HG03045 (cell line): ENCODE data around the gene RNF13.
"Not testable (repeated sequence)": the region's sequence is repeated elsewhere in the genome, so short reads cannot be mapped to it uniquely, and the experiment has no call there.

Source experiments
- ATAC-seq: cut with Tn5 transposase; IDR thresholded peaks from one replicate; pipeline ENCODE4 v1.9.1; 2021; ENCODE audit warnings: mild to moderate bottlenecking, moderate library complexity; ENCODE audit not compliant: unreplicated experiment

Gene RNF13

DNA sequence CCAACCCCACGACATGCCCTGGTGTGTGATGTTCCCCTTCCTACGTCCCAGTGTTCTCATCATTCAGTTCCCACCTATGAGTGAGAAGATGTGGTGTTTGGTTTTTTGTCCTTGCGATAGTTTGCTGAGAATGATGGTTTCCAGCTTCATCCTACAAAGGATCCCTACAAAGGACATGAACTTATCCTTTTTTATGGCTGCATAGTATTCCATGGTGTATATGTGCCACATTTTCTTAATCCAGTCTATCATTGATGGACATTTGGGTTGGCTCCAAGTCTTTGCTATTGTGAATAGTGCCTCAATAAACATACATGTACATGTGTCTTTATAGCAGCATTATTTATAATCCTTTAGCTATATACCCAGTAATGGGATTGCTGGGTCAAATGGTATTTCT is 131.0 kb downstream of the RNF13 start:
- ATAC-seq = not testable (repeated sequence)

- ATAC-seq = no peak
These were observed 134.2 kb downstream of the RNF13 start for GRCh38 chr3:149947231-149947630.

DNA sequence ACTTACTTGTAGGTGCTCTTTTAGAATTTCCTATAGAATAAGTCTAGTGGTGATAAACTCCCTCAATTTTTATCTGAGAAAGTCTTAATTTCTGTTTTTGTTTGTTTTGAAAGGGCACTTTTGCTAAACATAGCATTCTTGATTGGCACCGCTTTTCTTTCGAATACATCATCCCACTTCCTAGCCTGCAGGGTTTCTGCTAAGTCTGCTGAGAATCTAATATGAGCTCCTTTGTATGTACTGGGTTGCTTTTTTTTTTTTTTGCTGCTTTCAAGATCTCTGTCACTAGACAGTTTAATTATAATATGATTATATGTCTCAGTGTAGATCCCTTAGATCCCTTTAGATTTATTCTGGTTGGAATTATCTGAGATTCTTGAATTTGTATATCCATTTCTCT is 136.2 kb downstream of the RNF13 start:
- ATAC-seq = no peak

DNA sequence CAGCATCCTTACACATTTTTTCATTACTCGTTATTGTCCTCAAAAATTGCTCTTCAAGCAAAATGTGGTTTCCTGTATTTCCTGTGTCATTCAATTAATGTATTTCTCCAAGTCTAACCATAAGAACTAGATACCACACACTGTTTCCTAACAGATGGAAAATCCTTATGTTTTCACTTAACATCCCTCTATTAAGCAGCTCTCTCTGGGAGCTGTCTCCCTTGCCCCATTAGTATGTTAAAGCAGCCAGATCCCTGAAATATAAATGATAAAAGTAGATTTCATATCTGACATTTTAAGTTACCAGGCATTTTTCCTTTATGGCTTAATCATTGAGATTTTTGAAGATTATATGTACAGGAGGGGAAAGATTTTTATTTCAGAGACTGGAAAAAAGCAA is 141.8 kb downstream of the RNF13 start:
- ATAC-seq = no peak

DNA sequence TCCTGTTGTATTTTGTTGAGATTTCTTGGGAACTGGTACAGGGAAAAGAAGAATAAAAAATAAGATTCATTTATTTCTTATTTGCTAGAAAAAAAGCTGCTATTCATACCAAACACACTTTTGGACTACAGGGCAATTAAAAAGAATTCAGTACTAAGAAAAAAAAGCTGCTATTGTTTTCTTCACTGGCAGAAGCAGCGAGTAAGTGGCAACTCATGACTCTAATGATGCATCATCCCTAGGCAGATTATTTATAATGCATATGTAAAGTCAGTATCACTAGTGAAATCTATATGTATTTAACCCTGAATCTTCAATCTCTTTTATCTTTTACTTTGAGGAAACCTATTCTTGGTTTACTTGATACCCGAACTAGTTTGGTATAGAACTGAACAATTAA is 142.4 kb downstream of the RNF13 start:
- ATAC-seq = no peak

DNA sequence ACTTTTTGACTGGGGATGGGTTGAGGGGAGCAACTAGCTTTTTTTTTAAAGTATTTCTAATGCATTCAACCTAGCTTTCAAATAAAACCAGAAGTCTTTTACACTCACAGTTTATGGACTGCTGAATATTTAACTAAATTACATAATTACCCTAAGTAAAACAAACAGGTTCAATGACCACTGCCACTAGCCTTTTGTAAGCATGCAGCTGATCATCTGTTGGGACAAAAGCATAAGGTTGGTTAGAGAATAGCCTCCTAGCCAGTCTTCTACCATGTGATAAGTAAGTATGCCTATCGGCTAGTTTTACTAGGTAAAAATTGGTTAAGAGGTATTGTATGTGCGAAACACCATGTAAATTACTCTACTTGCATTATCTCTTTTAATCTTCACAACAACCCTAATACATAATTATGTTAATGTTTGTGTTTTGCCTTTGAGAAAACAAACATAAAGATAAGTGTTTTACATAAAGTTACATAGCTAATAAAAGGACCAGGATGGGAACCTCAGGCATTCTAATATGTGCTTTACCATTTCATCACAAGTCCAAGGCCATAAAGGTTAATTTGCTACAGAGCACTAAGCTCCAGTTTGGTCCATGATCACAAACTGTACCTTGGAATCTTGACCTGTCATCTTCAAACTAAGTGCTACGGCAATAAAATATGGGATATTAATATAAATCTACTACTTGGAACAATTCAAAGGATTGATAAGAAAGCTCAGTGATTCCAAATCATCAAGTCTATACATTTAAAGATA is 144.5 kb downstream of the RNF13 start:
- no peak for ATAC-seq

DNA sequence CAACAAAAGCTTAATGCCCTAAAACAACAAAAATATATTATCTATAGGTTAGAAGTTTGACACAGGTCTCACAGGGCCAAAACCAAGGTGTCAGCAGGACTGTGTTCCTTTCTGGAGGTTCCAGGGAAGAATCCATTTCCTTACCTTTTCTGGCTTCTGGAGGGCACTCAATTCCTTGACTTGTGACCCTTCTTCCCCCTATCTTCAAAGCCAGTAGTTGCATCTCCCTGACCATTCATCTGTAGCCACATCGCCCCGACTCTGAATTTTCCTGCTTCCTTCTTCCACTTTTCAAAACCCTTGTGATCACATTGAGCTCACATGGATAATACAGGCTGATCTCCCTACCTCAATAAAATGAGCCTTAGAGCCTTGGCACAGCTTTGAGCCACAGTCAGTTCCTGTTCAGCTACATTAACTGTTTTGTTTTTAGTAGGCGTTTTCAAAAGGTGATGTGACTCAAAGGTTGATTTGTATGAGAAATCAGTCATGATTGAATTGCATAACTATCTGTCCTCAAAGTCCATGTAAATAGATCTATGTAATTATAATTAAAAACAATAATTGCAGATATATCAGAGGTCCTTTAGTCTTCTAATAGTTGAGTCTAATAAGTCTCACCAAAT is 145.3 kb downstream of the RNF13 start:
- no peak for ATAC-seq

- no peak for ATAC-seq
These were observed 146.4 kb downstream of the RNF13 start for GRCh38 chr3:149959443-149959842.

DNA sequence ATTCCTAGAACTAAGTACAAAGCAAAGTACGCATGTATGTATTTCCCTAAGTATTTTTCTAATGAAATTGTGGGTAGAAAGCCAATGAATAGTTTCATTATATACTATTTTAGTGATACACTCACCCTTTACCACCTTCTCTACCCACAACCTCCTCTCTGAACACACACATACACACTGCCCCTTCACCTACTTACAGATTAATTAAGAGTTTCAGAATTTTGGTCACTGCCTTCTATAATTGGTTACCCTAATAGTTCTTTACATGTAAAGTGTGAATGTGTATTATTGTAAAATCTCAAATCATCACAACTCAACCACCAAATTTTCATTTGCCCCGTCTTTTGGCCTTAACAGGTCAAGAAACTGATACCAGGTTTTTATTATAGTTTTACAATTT is 150.5 kb downstream of the RNF13 start:
- no peak for ATAC-seq

DNA sequence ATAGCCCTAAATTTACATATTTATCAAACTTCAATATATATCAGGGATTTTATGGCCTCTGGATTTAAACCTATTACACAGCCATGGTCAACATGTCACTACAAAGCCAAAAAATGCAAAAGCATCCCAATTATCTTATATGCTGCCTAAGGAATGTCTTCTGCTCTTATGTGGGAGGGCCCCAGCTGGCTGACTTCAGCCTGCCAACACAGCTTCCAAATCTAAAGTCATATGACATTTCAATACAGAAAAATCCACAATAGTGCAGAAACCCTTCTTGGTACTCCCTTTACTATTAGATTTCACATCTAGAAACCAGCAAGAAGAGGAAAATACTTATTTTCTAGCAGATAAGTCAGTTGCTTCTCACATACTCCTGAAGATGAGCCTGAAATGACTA is 151.3 kb downstream of the RNF13 start:
- no peak for ATAC-seq

- ATAC-seq = no peak
These were observed 152.3 kb downstream of the RNF13 start for GRCh38 chr3:149965278-149965677.

GRCh38 chr3:149967086-149967685 is 154.2 kb downstream of the RNF13 start:
- no peak for ATAC-seq

- ATAC-seq = no peak
These were observed 155.2 kb downstream of the RNF13 start for GRCh38 chr3:149968216-149968615.

GRCh38 chr3:149969110-149969939 is 156.3 kb downstream of the RNF13 start:
- no peak for ATAC-seq

DNA sequence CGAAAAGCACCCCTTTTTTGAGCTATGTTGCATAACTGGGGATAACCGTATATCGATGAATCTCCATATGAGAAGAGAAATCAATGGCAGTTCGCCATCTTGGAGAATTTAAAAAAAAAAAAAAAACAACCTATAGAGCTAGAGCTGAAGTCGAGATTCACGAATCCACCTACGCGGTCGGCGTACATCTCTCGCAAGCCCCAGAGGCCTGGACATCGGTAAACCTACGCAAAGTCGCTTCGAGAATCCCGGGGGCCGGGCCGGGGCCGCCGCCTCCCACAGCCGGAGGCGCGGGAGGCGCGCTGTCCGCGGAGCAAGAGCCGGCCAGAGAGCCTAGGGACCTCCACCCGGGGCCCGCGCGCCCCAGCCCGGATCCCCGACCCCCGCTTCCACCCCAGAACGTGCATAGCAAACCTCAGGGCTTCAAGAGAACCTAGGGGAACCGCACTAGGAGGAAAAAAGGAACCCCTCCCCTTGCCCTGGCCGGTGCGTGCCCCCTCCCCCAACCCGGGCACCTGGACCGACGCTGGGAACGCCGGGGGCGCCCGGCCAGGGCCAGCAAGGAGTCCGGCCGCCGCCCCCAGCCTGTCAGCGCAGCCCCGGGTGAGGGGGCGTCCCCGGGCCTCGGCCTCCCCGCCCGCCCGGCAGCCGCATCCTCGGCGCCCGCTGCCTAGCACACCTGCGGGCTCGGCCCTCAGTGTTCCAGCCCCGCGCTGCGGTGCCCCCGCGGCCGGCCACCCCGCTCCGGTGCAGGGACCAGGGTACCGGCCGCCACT is 157.1 kb downstream of the RNF13 start:
- ATAC-seq = peak; percentile 74

DNA sequence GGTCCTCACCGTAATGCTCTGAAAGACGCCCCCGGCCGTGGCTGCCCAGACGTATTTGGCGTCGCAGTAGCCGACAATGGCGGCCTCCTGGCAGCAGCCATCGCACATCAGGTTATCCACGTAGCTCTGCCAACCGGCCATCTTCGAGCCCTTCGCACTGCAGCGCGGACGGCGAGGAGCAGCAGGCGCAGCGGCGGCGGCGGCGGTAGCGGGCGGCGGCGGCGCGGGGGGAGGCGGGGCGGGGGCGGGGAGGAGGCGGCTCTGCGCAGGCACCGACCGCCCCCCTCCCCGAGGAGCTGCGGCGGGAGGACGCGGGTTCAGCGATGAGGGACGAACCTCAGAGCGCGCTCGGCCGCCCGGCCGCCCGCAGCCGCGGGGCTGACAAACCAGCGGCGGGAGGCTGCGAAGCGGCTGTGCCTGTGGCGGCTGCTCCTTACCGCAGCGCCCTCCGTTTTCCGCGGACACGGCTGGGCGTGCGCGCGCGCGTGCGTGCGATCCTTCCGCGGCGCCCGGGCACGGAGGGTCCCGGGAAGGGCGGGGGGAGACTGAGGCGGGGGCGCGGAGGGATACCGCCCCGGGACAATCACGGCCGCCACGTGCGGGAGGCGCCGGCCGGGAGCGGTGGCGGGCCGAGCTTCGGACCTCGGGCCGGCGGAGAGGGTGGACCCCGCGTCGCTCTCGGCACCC is 157.8 kb downstream of the RNF13 start, which contains the start of gene PFN2:
TSS of gene PFN2 (minus strand) at position 180 of the 687 bp plus-strand sequence. CDS start at position 141, 39 bp downstream.
- ATAC-seq = peak; percentile 50

DNA sequence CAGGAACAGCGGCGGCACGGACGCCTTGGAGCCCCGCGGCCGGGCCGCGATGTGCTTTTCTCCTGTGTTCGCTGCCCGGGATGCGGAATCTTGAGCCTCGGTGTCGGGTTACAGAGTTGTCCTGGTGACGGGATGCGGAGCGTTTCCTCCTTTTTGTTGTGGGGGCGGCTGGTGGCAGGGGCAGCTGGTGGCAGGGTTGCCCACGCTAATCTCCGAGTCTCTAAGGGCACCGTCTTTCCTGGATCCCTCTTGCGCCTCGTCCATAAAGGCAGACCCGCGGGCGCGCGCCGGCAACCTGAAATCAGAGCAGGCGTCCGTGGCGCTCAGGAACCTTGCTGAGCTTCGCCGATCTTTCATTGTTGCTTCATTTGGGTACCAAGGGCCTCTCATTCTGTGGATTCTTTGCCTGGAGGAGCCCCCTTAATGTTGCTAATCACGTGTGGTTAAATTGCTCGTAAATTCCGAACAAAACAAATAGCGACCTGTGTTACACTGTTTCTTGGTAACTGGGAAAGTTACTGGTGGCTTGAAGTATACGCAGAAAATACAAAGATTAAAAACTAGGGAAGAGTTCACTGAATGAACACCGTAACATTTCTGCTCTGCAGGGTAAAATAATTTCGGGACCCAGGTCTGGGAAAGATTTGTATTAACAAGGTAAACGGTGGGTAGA is 158.5 kb downstream of the RNF13 start:
- ATAC-seq = no peak

- ATAC-seq = no peak
These were observed 162.9 kb downstream of the RNF13 start for GRCh38 chr3:149975919-149976318.

GRCh38 chr3:149977386-149977785 is 164.4 kb downstream of the RNF13 start:
- ATAC-seq = no peak
